Endothelial cell (in vitro differentiated cells): ENCODE results near the gene SPG7. TPM values are rescaled to one million over a fixed set of nuclear protein-coding genes. Genes with fewer than 3 reads are reported as not detected.
A peak's percentile ranks its signal among the peaks of the same experiment; 100 is the strongest.

Source experiments
- DNase-seq: peaks from one replicate; pipeline ENCODE4 v3.0.0; 2021; ENCODE audit warnings: low spot score
- H3K27ac Mint-ChIP-seq: one replicate; pipeline ENCODE4 v1.8.0; 2021; ENCODE audit warnings: mixed read lengths, inconsistent platforms; ENCODE audit not compliant: unreplicated experiment
- H3K27me3 Mint-ChIP-seq: one replicate; pipeline ENCODE4 v1.8.0; 2021; ENCODE audit warnings: mild to moderate bottlenecking, moderate library complexity, mixed read lengths, inconsistent platforms; ENCODE audit not compliant: unreplicated experiment
- H3K36me3 Mint-ChIP-seq: one replicate; pipeline ENCODE4 v1.8.0; 2021; ENCODE audit warnings: mild to moderate bottlenecking, low read depth, mixed read lengths, inconsistent platforms; ENCODE audit not compliant: unreplicated experiment
- H3K4me1 Mint-ChIP-seq: one replicate; pipeline ENCODE4 v1.8.0; 2021; ENCODE audit warnings: mild to moderate bottlenecking, mixed read lengths, inconsistent platforms; ENCODE audit not compliant: unreplicated experiment
- H3K4me3 Mint-ChIP-seq: one replicate; pipeline ENCODE4 v1.8.0; 2021; ENCODE audit warnings: mild to moderate bottlenecking, mixed read lengths, inconsistent platforms; ENCODE audit not compliant: unreplicated experiment
- H3K9me3 Mint-ChIP-seq: one replicate; pipeline ENCODE4 v1.8.0; 2021; ENCODE audit warnings: mixed read lengths, inconsistent platforms; ENCODE audit not compliant: unreplicated experiment
- CTCF ChIP-seq: fragments of 200-600 bp; sonication (generic); IDR thresholded peaks from one replicate; pipeline ENCODE4 v1.5.0; 2021; ENCODE audit warnings: antibody characterized with exemption; ENCODE audit not compliant: unreplicated experiment
- total RNA-seq: library from RNA; stranded (reverse); fragmentation: NEBNext Ultra II Directional; extraction: Animal tissue kit (Norgen Biotek cat#: 25700); gene quantifications from one replicate; pipeline ENCODE4 v1.2.1, GENCODE V29; 2021; ENCODE audit not compliant: unreplicated experiment

The SPG7 gene
- total RNA-seq, 1 donor from 2014 or later, result 207 TPM

DNA sequence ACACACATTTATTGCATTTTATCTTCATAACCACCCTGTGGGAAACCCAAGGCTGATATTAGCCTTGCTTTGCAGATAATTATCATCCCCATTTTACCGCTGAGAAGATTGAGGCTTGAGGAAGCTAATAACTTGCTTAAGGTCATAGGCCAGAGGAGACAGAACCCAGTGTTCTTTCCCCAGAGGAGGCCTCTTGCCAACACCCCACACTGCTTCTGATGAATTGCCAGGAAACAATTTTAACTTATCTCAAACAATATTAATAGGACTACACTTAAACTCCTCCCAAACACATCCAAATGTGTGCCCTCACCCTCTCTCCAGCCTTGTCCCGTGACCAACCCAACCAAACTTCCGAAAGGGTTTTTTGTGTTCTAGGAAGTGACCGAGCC lies 2.1 kb upstream of the SPG7 start:
- peaks cover 21% of the 10 kb centered on the region for H3K4me1 Mint-ChIP-seq
- peaks cover 9% of the 10 kb centered on the region for H3K27me3 Mint-ChIP-seq
- no peak overlapping the region for H3K27ac Mint-ChIP-seq
- no peak for TF ChIP-seq CTCF
- no peak for DNase-seq
- H3K9me3 Mint-ChIP-seq, result no peaks in the 10 kb centered on the region
- H3K4me3 Mint-ChIP-seq, result peak overlapping the region; percentile 42
- no peaks in the 10 kb centered on the region for H3K36me3 Mint-ChIP-seq

GRCh38 chr16:89506791-89507191 lies 1.4 kb upstream of the SPG7 start:
- no peaks in the 10 kb centered on the region for H3K36me3 Mint-ChIP-seq
- TF ChIP-seq CTCF, result no peak
- H3K27ac Mint-ChIP-seq, result no peak overlapping the region

DNA sequence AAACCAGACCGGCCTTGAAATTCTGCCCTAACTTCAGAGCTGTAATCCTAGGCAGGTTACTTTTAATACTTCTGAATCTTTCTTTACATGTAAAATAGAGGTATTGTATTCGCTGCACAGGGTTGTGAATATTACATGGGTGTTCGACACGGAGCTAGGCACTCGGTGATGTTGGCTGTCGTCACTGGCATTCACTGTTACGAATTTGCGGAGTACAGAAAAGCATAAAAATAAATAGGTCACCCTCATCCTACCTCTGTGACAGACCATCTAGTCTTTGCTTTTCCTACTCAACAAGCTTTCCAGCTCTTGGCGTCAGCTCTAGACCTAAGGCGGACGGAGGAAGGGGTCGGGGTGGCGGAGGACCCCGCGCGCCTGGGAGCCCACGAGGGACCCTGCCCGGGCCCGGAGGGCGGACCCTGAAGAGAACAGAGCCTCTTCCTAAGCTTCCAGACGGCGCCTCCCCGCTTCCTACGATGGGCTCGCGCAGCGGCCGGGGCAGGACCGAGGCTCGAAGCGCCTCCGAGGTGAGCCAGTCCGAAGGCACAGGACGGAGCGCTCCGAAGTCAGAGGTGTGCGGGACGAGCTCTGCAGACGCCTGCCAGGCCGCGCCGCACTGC lies 879 bp upstream of the SPG7 start:
- TF ChIP-seq CTCF, result no peak
- Mint-ChIP-seq H3K36me3 (no peaks in the 10 kb centered on the region), H3K27ac (peak overlapping the region; percentile 77), H3K9me3 (no peaks in the 10 kb centered on the region), H3K4me1 (peaks cover 21% of the 10 kb centered on the region), H3K4me3 (peak overlapping the region; percentile 82), H3K27me3 (peaks cover 9% of the 10 kb centered on the region)
- DNase-seq, result peak; percentile 66

More at GRCh38 chr16:89506791-89507191, 1.4 kb upstream of the SPG7 start:
- Mint-ChIP-seq H3K9me3 (no peaks in the 10 kb centered on the region), H3K4me1 (peaks cover 21% of the 10 kb centered on the region), H3K27me3 (peaks cover 9% of the 10 kb centered on the region), H3K4me3 (peak overlapping the region; percentile 82)
- DNase-seq, result no peak

GRCh38 chr16:89510526-89510925 lies 2.3 kb downstream of the SPG7 start:
- peaks cover 9% of the 10 kb centered on the region for H3K27me3 Mint-ChIP-seq
- peaks cover 6% of the 10 kb centered on the region for H3K36me3 Mint-ChIP-seq
- DNase-seq, result no peak
- no peaks in the 10 kb centered on the region for H3K9me3 Mint-ChIP-seq
- no peak overlapping the region for H3K27ac Mint-ChIP-seq
- TF ChIP-seq CTCF, result no peak
- H3K4me3 Mint-ChIP-seq, result no peak overlapping the region
- H3K4me1 Mint-ChIP-seq, result peaks cover 14% of the 10 kb centered on the region

DNA sequence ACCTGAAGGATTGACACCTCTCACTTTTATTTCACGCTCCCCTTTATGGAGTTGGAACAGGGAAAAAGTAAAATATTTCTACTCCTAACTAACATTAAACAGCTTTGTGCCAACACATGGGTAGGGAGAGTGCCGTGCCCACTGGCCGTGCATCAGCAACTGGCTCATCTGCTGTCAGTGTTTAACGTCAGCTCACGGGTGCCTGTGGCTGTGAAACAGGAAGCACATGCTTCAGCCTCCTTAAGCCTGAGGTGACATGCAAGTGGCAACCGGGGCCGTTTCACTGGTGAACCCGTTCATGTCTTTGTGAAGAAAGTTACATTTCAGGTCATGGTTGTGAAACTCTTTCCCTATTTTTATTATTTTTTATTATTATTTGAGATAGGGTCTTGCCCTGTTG lies 3.2 kb downstream of the SPG7 start:
- DNase-seq, result no peak
- H3K4me3 Mint-ChIP-seq, result no peak overlapping the region
- no peak overlapping the region for H3K27ac Mint-ChIP-seq
- H3K9me3 Mint-ChIP-seq, result no peaks in the 10 kb centered on the region
- TF ChIP-seq CTCF, result no peak
- H3K27me3 Mint-ChIP-seq, result peaks cover 8% of the 10 kb centered on the region
- H3K36me3 Mint-ChIP-seq, result peaks cover 6% of the 10 kb centered on the region
- peaks cover 8% of the 10 kb centered on the region for H3K4me1 Mint-ChIP-seq
